Measurements from ENCODE around the gene LAMA1. TPM values are rescaled to one million over a fixed set of nuclear protein-coding genes. Genes with fewer than 3 reads are reported as not detected.

Gene LAMA1
- total RNA-seq, 6 donors from 2014 or later = 0.89 to 3.1 (median 1.5) TPM

DNA sequence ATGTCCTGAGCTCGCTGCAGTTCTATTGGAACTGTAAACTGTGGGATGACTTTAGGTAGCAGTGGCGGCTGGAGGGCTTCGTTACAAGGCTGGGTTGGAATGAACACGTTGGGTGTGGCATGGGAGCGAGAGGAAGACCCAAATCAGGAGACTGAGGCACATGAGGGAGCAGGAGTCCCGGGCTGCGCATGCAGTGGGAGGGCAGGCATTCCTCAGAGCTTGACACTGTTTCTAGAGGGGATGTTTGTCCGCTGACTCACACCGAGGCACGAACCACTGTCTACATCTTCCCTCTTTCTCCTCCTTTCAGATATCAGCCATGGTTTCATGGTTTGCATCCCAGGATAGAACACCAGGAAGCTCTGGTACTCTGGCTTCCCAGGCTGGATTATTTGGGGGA, 40.6 kb upstream of the LAMA1 start:
- 82 to 83% methylated on average over 5 to 10 of the region's 10 CpGs for WGBS, 2 donors
- no peak overlapping the region for H3K4me3 ChIP-seq
- no peaks in the 10 kb centered on the region for H3K4me1 ChIP-seq
- ATAC-seq (ENCODE audit: low FRiP score in 2 of 2) = peak in 1 of 2 donors; percentile 79
- H3K27me3 ChIP-seq = no peaks in the 10 kb centered on the region
- no peaks in the 10 kb centered on the region for H3K36me3 ChIP-seq
- TF ChIP-seq POLR2A (IDR thresholded peaks at IDR 0.05) (no peak), EP300 (IDR thresholded peaks at IDR 0.05) (no peak), POLR2AphosphoS5 (IDR thresholded peaks at IDR 0.05) (no peak)
- TF ChIP-seq, protein P1, sequence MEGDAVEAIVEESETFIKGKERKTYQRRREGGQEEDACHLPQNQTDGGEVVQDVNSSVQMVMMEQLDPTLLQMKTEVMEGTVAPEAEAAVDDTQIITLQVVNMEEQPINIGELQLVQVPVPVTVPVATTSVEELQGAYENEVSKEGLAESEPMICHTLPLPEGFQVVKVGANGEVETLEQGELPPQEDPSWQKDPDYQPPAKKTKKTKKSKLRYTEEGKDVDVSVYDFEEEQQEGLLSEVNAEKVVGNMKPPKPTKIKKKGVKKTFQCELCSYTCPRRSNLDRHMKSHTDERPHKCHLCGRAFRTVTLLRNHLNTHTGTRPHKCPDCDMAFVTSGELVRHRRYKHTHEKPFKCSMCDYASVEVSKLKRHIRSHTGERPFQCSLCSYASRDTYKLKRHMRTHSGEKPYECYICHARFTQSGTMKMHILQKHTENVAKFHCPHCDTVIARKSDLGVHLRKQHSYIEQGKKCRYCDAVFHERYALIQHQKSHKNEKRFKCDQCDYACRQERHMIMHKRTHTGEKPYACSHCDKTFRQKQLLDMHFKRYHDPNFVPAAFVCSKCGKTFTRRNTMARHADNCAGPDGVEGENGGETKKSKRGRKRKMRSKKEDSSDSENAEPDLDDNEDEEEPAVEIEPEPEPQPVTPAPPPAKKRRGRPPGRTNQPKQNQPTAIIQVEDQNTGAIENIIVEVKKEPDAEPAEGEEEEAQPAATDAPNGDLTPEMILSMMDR (IDR thresholded peaks at IDR 0.05) = no peak
- no peaks in the 10 kb centered on the region for H3K9me3 ChIP-seq
- no peak overlapping the region for H3K27ac ChIP-seq
- DNase-seq = no peak

DNA sequence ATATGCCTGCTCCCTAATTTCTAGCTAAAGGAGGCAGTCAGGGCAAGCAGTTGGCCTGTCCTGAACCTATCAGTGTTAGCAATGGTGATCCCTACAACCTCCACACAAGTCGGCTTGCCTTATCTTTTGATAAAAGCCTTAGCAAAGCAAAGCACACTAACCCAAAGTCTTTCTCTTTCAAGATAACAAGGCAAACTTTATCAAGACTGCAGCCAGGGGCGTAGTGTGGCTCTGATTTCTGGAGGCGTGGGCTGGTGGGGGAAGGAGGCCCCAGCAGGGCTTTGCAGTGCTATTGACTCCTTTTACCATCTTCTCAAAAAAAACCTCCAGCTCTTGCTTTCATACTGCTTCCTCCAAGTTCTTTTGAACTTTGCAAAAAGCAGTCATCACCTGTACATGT, 40.2 kb upstream of the LAMA1 start:
- Histone ChIP-seq H3K4me3 (no peak overlapping the region), H3K4me1 (no peaks in the 10 kb centered on the region), H3K36me3 (no peaks in the 10 kb centered on the region), H3K27ac (no peak overlapping the region), H3K9me3 (no peaks in the 10 kb centered on the region), H3K27me3 (no peaks in the 10 kb centered on the region)
- TF ChIP-seq EP300 (IDR thresholded peaks at IDR 0.05) (no peak), POLR2A (IDR thresholded peaks at IDR 0.05) (no peak), POLR2AphosphoS5 (IDR thresholded peaks at IDR 0.05) (no peak)
- TF ChIP-seq, protein P1 (IDR thresholded peaks at IDR 0.05) = no peak
- no peak for ATAC-seq (ENCODE audit: low FRiP score in 2 of 2)
- DNase-seq = no peak
- WGBS, 2 donors = 58 to 73% methylated on average over 3 of the region's 3 CpGs

DNA sequence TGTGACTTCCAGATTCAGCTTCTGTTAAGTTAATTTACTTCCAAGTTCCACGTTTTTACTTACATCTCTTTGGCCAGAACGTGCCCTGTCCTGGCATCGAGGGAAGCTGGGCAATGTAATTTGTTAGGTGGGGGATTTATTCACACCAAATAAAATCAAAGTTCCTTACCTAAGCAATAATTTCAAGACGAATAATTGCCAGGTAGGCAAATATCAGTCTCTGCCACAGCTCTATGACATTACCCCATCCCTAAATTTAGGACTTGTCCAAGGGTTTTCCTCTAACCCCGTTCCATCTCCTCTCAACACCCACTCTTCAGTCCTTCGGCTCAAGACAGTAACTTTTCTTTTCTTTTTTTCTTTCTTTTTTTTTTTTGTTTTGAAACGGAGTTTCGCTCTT, 38.3 kb upstream of the LAMA1 start:
- Histone ChIP-seq H3K4me3 (no peak overlapping the region), H3K27ac (no peak overlapping the region), H3K4me1 (no peaks in the 10 kb centered on the region), H3K9me3 (no peaks in the 10 kb centered on the region), H3K27me3 (no peaks in the 10 kb centered on the region), H3K36me3 (no peaks in the 10 kb centered on the region)
- ATAC-seq (ENCODE audit: low FRiP score in 2 of 2) = no peak
- TF ChIP-seq POLR2A (IDR thresholded peaks at IDR 0.05) (no peak), EP300 (IDR thresholded peaks at IDR 0.05) (no peak), POLR2AphosphoS5 (IDR thresholded peaks at IDR 0.05) (no peak)
- TF ChIP-seq, protein P1 (IDR thresholded peaks at IDR 0.05) = no peak
- no peak for DNase-seq
- WGBS, 2 donors = 83 to 87% methylated on average over 8 of the region's 8 CpGs

DNA sequence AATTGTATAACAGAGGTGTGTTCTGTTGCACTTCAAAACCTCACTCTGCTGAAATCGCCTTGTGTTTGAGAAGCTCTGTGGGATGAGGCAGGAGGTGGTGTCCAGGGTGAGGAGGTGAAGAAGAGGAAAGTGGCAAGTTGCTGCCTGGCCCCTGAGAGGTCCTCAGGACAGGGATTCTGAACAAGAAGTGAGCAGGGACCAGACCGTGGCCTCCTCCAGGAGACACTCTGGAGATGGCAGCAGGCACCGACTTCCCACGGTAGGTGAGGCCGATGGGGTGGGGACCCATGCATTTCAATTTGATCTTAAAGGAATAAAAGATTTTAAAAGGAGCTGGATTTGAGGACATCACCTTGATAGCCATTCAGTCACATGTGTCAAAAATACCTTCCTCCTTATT, 37.5 kb upstream of the LAMA1 start:
- ATAC-seq (ENCODE audit: low FRiP score in 2 of 2) = peak in 1 of 2 donors; percentile 26
- WGBS, 2 donors = 90 to 93% methylated on average over 5 of the region's 5 CpGs

DNA sequence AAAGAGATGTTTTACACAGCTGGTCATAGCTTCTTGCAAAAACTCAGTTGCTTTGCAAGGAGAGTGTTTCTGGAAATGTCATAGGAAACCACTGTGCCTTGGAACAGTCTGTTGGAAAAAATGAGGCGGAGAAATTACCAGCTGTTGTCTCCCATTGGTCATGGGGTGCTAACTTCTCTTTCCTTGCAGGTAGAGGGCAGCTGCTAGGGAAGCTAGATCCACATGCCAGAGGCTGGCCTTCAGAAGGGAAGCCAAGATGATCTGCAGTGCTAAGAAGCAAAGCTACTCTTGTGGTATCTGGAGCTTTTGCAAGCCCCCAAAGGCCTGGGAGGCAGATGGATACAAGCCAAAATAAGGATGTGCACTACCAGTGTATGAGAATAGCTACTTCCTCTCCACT, 34.8 kb upstream of the LAMA1 start:
- Histone ChIP-seq H3K4me3 (no peak overlapping the region), H3K9me3 (no peaks in the 10 kb centered on the region), H3K36me3 (no peaks in the 10 kb centered on the region), H3K27ac (no peak overlapping the region), H3K27me3 (no peaks in the 10 kb centered on the region), H3K4me1 (no peaks in the 10 kb centered on the region)
- no peak for ATAC-seq (ENCODE audit: low FRiP score in 2 of 2)
- DNase-seq = no peak
- 88 to 100% methylated on average over 1 of the region's 1 CpG for WGBS, 2 donors
- TF ChIP-seq POLR2A (IDR thresholded peaks at IDR 0.05) (no peak), EP300 (IDR thresholded peaks at IDR 0.05) (no peak), POLR2AphosphoS5 (IDR thresholded peaks at IDR 0.05) (no peak)
- TF ChIP-seq, protein P1 (IDR thresholded peaks at IDR 0.05) = no peak

More for the DNA sequence above, 37.5 kb upstream of the LAMA1 start:
- no peaks in the 10 kb centered on the region for H3K27me3 ChIP-seq
- no peak for DNase-seq
- no peaks in the 10 kb centered on the region for H3K36me3 ChIP-seq
- no peaks in the 10 kb centered on the region for H3K9me3 ChIP-seq
- H3K4me1 ChIP-seq = no peaks in the 10 kb centered on the region
- no peak for TF ChIP-seq EP300 (IDR thresholded peaks at IDR 0.05)
- TF ChIP-seq, protein P1 (IDR thresholded peaks at IDR 0.05) = no peak
- TF ChIP-seq POLR2A (IDR thresholded peaks at IDR 0.05) = no peak
- TF ChIP-seq POLR2AphosphoS5 (IDR thresholded peaks at IDR 0.05) = no peak
- no peak overlapping the region for H3K27ac ChIP-seq
- H3K4me3 ChIP-seq = no peak overlapping the region
